SK-N-SH (cell line): ENCODE data around the gene PDE9A. TPM values are rescaled to one million over a fixed set of nuclear protein-coding genes. Genes with fewer than 3 reads are reported as not detected.
"Not testable (repeated sequence)": the region's sequence is repeated elsewhere in the genome, so short reads cannot be mapped to it uniquely, and the experiment has no call there.

ENCODE experiments used
- CTCF ChIA-PET: fragments of 300-600, 350-600 bp; formaldehyde crosslinking; extraction: SDS; loops from one replicate; lab custom pipeline; 2021; lab: Yijun Ruan, JAX
- POLR2A ChIA-PET: fragments of 350-600 bp; sonication (Branson Sonifier 250); formaldehyde crosslinking; extraction: SDS; loops from one replicate; lab custom pipeline; 2020; ENCODE audit warnings: antibody characterized with exemption, inconsistent platforms; lab: Yijun Ruan, JAX
- DNase-seq: peaks from one replicate; pipeline ENCODE4 v3.0.0; 2012
- H2AFZ ChIP-seq: fragments of 200-600 bp; sonication (generic); 2 replicates; pipeline ENCODE4 v1.8.1; 2016; ENCODE audit warnings: antibody characterized with exemption, mild to moderate bottlenecking, low read depth
- H3F3A ChIP-seq: fragments of 200-600 bp; sonication (generic); replicated peaks from 2 replicates; pipeline ENCODE3; 2016; ENCODE audit warnings: antibody characterized with exemption, mild to moderate bottlenecking; ENCODE audit not compliant: insufficient read depth
- H3K27ac ChIP-seq, 2 experiments: fragments of 200-500 bp in 1 of 2; fragments of 200-600 bp in 1 of 2; sonication (Bioruptor generic) in 1 of 2; sonication (generic), shearing (Covaris generic) in 1 of 2; 2 replicates each; pipeline versions ENCODE4 v1.5.1 to v1.6.1; 2014 to 2016; ENCODE audit warnings: low read depth in 2 of 2, inconsistent platforms in 1 of 2, low read length in 1 of 2, mild to moderate bottlenecking in 1 of 2, mixed read lengths in 1 of 2
- H3K27me3 ChIP-seq: fragments of 200-600 bp; sonication (generic), shearing (Covaris generic); 2 replicates; pipeline ENCODE4 v1.6.1; 2016; ENCODE audit warnings: mixed run types; ENCODE audit not compliant: insufficient read depth
- H3K36me3 ChIP-seq, 2 experiments: fragments of 200-500 bp in 1 of 2; fragments of 200-600 bp in 1 of 2; sonication (Bioruptor generic) in 1 of 2; sonication (generic) in 1 of 2; replicated peaks in 1 of 2; 2 replicates each; pipeline versions ENCODE3 to v1.5.1; 2014 to 2016; ENCODE audit warnings: low read length in 1 of 2, mild to moderate bottlenecking in 1 of 2; ENCODE audit not compliant: insufficient read depth in 2 of 2, control insufficient read depth in 1 of 2
- H3K4me1 ChIP-seq, 2 experiments: fragments of 200-500 bp in 1 of 2; fragments of 200-600 bp in 1 of 2; sonication (Bioruptor generic) in 1 of 2; sonication (generic), shearing (Covaris generic) in 1 of 2; 2 replicates each; pipeline versions ENCODE4 v1.5.1 to v1.6.1; 2014 to 2016; ENCODE audit warnings: low read depth in 1 of 2, low read length in 1 of 2, mixed run types in 1 of 2; ENCODE audit not compliant: insufficient read depth in 2 of 2, control insufficient read depth in 1 of 2
- H3K4me2 ChIP-seq: fragments of 200-600 bp; sonication (generic), shearing (Covaris generic); 2 replicates; pipeline ENCODE4 v1.6.1; 2017; ENCODE audit warnings: mixed run types
- H3K4me3 ChIP-seq, 2 experiments: fragments of 200-500 bp in 1 of 2; fragments of 200-600 bp in 1 of 2; sonication (Bioruptor generic) in 1 of 2; sonication (generic), shearing (Covaris generic) in 1 of 2; 2 replicates each; pipeline versions ENCODE4 v1.5.1 to v1.8.1; 2014 to 2016; ENCODE audit warnings: low read depth in 2 of 2, inconsistent platforms in 1 of 2, low read length in 1 of 2, mild to moderate bottlenecking in 1 of 2, mixed read lengths in 1 of 2, moderate library complexity in 1 of 2
- H3K79me2 ChIP-seq: fragments of 200-600 bp; sonication (generic); 2 replicates; pipeline ENCODE4 v1.8.1; 2017; ENCODE audit warnings: mild to moderate bottlenecking; ENCODE audit not compliant: insufficient read depth
- H3K9ac ChIP-seq: fragments of 200-600 bp; sonication (generic); 2 replicates; pipeline ENCODE4 v1.6.1; 2017; ENCODE audit warnings: mixed run types
- H3K9me2 ChIP-seq: fragments of 200-600 bp; sonication (generic); 2 replicates; pipeline ENCODE4 v1.6.1; 2017; ENCODE audit warnings: mixed run types
- H3K9me3 ChIP-seq: fragments of 200-600 bp; sonication (generic); 2 replicates; pipeline ENCODE4 v1.6.1; 2017; ENCODE audit warnings: mixed run types, mild to moderate bottlenecking, moderate library complexity
- H4K20me1 ChIP-seq: fragments of 200-600 bp; sonication (generic); 2 replicates; pipeline ENCODE4 v1.6.1; 2017; ENCODE audit warnings: mild to moderate bottlenecking, mixed run types; ENCODE audit not compliant: insufficient read depth
- GABPA ChIP-seq: IDR thresholded peaks from 2 replicates; pipeline ENCODE4 v1.4.0; 2012; ENCODE audit warnings: low read depth, mild to moderate bottlenecking
- POLR2AphosphoS5 ChIP-seq: IDR thresholded peaks from 2 replicates; pipeline ENCODE4 v1.6.1; 2012; ENCODE audit warnings: low read depth, low read length
- RFX5 ChIP-seq: IDR thresholded peaks from 2 replicates; pipeline ENCODE4 v1.6.1; 2012; ENCODE audit warnings: mild to moderate bottlenecking, improper control_type of control experiment, low read length
- RXRA ChIP-seq: IDR thresholded peaks from 2 replicates; pipeline ENCODE4 v1.4.0; 2012; ENCODE audit warnings: low read depth, mild to moderate bottlenecking, borderline replicate concordance
- TAF1 ChIP-seq: IDR thresholded peaks from 2 replicates; pipeline ENCODE4 v1.6.1; 2012; ENCODE audit warnings: low read depth, mild to moderate bottlenecking, low read length, moderate library complexity, borderline replicate concordance
- WGBS: methylation state at CpG from one replicate; pipeline ENCODE4 v1.1.6; 2017; ENCODE audit warnings: low lambda C conversion rate; 5-methylcytosine and 5-hydroxymethylcytosine counted together
- polyA plus RNA-seq, 3 experiments: library from polyadenylated mRNA; depleted of rRNA; stranded (reverse); fragments of >200 nt; gene quantifications; 2 replicates each; pipeline ENCODE4 v1.2.3, GENCODE V29; 2012
- TF ChIP-seq, protein P1 (sequence below): IDR thresholded peaks from 2 replicates; pipeline ENCODE4 v1.4.0; 2012; ENCODE audit warnings: low read depth
- TF ChIP-seq, protein P2 (sequence below): fragments of 150-350 bp; IDR thresholded peaks from 2 replicates; pipeline ENCODE4 v1.6.1; 2017; ENCODE audit warnings: antibody characterized with exemption, low read length, low read depth, borderline replicate concordance
- TF ChIP-seq, protein P3 (sequence below): fragments of 150-350 bp; IDR thresholded peaks from 2 replicates; pipeline ENCODE4 v1.6.1; 2016; ENCODE audit warnings: mild to moderate bottlenecking, low read depth, low read length

PDE9A gene
- polyA plus RNA-seq, 1 of the 3 experiments (the other 2 are of a cell fraction) = 0.28 TPM

DNA sequence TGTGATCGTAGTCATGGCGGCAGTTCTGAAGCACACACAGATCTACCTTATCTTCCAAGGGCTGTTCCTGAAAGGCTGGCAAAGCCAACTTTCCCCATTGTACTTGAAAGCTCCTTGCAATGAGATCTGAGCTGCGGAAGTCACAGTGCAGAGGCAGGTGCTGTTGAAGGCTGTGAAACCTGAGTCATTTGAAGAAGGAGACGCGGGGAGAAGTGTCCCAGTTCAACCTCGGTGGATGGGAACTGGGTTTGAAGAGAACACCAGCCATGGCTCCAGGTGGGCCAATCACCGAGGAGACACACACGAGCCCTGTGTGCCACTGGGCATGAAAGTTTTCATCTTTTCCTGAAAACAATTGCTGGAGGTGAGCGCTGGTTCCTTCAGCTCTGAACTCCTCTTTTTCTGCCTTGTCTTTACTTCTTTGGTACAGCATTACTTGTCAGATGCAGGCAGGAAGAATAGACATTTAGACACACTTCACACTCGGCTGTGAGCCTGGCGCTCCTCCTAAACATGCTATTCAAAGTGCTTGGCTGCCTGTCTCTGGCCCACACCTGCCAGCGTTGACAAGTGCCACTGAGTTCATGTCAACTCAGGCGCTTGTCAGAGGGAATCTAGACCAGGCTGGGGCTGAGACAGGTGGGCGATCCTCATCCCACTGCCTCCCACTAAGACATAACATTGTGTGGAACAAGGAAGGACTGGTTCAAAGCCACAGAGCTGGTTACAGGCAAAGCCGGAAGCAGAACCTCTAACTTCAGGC lies 25.7 kb upstream of the PDE9A start:
- TF ChIP-seq RFX5 = no peak
- no peak for TF ChIP-seq GABPA
- no peak for TF ChIP-seq POLR2AphosphoS5
- TF ChIP-seq, protein P1, sequence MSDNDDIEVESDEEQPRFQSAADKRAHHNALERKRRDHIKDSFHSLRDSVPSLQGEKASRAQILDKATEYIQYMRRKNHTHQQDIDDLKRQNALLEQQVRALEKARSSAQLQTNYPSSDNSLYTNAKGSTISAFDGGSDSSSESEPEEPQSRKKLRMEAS = no peak
- TF ChIP-seq, protein P2, sequence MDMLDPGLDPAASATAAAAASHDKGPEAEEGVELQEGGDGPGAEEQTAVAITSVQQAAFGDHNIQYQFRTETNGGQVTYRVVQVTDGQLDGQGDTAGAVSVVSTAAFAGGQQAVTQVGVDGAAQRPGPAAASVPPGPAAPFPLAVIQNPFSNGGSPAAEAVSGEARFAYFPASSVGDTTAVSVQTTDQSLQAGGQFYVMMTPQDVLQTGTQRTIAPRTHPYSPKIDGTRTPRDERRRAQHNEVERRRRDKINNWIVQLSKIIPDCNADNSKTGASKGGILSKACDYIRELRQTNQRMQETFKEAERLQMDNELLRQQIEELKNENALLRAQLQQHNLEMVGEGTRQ = no peak
- TF ChIP-seq TAF1 = no peak
- no peak for TF ChIP-seq RXRA
- TF ChIP-seq, protein P3, sequence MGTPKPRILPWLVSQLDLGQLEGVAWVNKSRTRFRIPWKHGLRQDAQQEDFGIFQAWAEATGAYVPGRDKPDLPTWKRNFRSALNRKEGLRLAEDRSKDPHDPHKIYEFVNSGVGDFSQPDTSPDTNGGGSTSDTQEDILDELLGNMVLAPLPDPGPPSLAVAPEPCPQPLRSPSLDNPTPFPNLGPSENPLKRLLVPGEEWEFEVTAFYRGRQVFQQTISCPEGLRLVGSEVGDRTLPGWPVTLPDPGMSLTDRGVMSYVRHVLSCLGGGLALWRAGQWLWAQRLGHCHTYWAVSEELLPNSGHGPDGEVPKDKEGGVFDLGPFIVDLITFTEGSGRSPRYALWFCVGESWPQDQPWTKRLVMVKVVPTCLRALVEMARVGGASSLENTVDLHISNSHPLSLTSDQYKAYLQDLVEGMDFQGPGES = no peak
- TF ChIP-seq, all 33 proteins: peak for 0
- 56% methylated on average over 13 of the region's 15 CpGs for WGBS

DNA sequence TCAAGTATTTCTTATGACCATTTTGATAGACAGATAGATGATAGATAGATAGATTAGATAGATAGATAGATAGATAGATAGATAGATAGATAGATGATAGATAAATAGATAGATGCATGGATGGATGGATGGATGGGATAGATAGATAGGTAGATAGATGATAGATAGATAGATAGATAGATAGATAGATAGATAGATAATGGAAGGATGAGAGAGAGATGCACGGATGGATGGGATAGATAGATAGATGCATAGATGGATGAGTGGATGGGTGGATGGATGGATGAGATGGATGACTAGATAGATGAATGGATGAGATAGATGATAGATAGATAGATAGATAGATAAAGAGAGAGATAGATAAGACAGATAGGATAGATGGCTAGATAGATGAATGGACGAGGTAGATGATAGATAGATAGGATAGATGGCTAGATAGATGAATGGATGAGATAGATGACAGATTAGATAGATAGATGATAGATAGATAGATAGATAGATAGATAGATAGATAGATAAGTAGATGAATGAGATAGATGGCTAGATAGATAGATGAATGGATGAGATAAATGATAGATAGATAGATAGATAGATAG lies 24.9 kb upstream of the PDE9A start:
- H3K9me3 ChIP-seq = not testable (repeated sequence)
- WGBS = 31% methylated on average over 2 of the region's 2 CpGs

More for the DNA sequence above, 25.7 kb upstream of the PDE9A start:
- H3K9me3 ChIP-seq = no peaks in the 10 kb centered on the region
- ChIA-PET CTCF (interaction anchor here (0.9 kb wide), 1 partner anchor 9 kb away, joined by 3 read pairs; no protein-coding TSS in a partner anchor), POLR2A (no interaction called here)
- H3K4me1 ChIP-seq = no peaks in the 10 kb centered on the region
- no peak overlapping the region for H3K4me2 ChIP-seq
- no peak overlapping the region for H2AFZ ChIP-seq
- no peak overlapping the region for H3K9ac ChIP-seq
- H3F3A ChIP-seq = no peaks in the 10 kb centered on the region
- no peak overlapping the region for H3K4me3 ChIP-seq
- no peaks in the 10 kb centered on the region for H3K9me2 ChIP-seq
- no peaks in the 10 kb centered on the region for H3K79me2 ChIP-seq
- no peak for DNase-seq
- H3K36me3 ChIP-seq = no peaks in the 10 kb centered on the region
- H4K20me1 ChIP-seq = no peaks in the 10 kb centered on the region
- no peak overlapping the region for H3K27ac ChIP-seq
- no peaks in the 10 kb centered on the region for H3K27me3 ChIP-seq

More for the DNA sequence above, 24.9 kb upstream of the PDE9A start:
- H3K79me2 ChIP-seq, H3K27me3 ChIP-seq, CTCF ChIA-PET, H3K27ac ChIP-seq, H2AFZ ChIP-seq, POLR2A ChIA-PET, H3K36me3 ChIP-seq, H3K9ac ChIP-seq, H3K4me2 ChIP-seq, H3K9me2 ChIP-seq, H4K20me1 ChIP-seq, H3K4me1 ChIP-seq, H3F3A ChIP-seq, DNase-seq, H3K4me3 ChIP-seq: not testable (repeated sequence)
